Mammary epithelial cell (primary cell): ENCODE results near the gene ABCA5.

Experiments
- CTCF ChIP-seq, 2 donors: IDR thresholded peaks in 1 of 2; conservative IDR thresholded peaks in 1 of 2; 2 replicates each; pipeline ENCODE4 v1.5.1; 2011 to 2012; ENCODE audit warnings: inconsistent platforms in 2 of 2, low read length in 2 of 2, mild to moderate bottlenecking in 2 of 2, control low read depth in 1 of 2, low read depth in 1 of 2; ENCODE audit not compliant: insufficient read depth in 1 of 2; ENCODE audit errors: extremely low read depth in 1 of 2
- EZH2 ChIP-seq: IDR thresholded peaks from 2 replicates; pipeline ENCODE4 v1.6.1; 2012; ENCODE audit warnings: low read length, inconsistent platforms, borderline replicate concordance

- TF ChIP-seq CTCF (conservative IDR thresholded peaks at IDR 0.05 in 1 of 2, IDR thresholded peaks at IDR 0.05 in 1 of 2; ENCODE audit: extremely low read depth in 1 of 2, insufficient read depth in 1 of 2, low read depth in 1 of 2, low read length in 2 of 2), result no peak
- no peak for TF ChIP-seq EZH2
Observed at GRCh38 chr17:69265873-69266272, 61.1 kb downstream of the ABCA5 start.
